MM.1S (cell line): ENCODE measurements around the gene TMEM200A.

Experiments
- CTCF ChIP-seq: fragments of 300-600 bp; sonication (generic); IDR thresholded peaks from 2 replicates; pipeline ENCODE4 v1.5.1; 2016; ENCODE audit warnings: antibody characterized with exemption, low read length, mixed read lengths
- EZH2 ChIP-seq: fragments of 300-600 bp; sonication (generic); optimal IDR thresholded peaks from 2 replicates; pipeline ENCODE3; 2017; ENCODE audit warnings: low read depth, mild to moderate bottlenecking, antibody characterized with exemption, low read length, mixed read lengths

GRCh38 chr6:130376936-130377335 is 11.1 kb downstream of the TMEM200A start:
- TF ChIP-seq CTCF, result no peak
- TF ChIP-seq EZH2, result no peak
